GM12874 (cell line): Measurements from ENCODE around the gene CKAP5.

Experiments used
- CTCF ChIP-seq: IDR thresholded peaks from 2 replicates; pipeline ENCODE4 v1.5.1; 2011; ENCODE audit warnings: low read depth, mild to moderate bottlenecking, control low read depth, low read length, moderate library complexity; ENCODE audit not compliant: insufficient read depth

The CKAP5 gene

GRCh38 chr11:46837860-46838259 is 8.2 kb downstream of the CKAP5 start:
- no peak for TF ChIP-seq CTCF

GRCh38 chr11:46836870-46837269 is 9.2 kb downstream of the CKAP5 start:
- TF ChIP-seq CTCF = no peak

GRCh38 chr11:46836431-46836830 is 9.6 kb downstream of the CKAP5 start:
- no peak for TF ChIP-seq CTCF

- no peak for TF ChIP-seq CTCF
These were observed 10.2 kb downstream of the CKAP5 start for GRCh38 chr11:46835897-46836296.

- no peak for TF ChIP-seq CTCF
These were observed 11.3 kb downstream of the CKAP5 start for GRCh38 chr11:46834821-46835220.

GRCh38 chr11:46832511-46833214 is 13.4 kb downstream of the CKAP5 start:
- no peak for TF ChIP-seq CTCF

GRCh38 chr11:46827995-46828394 is 18.1 kb downstream of the CKAP5 start:
- no peak for TF ChIP-seq CTCF
